WTC11 (cell line): ENCODE measurements around the gene HDGF. TPM values are rescaled to one million over a fixed set of nuclear protein-coding genes. Genes with fewer than 3 reads are reported as not detected.
A peak's percentile ranks its signal among the peaks of the same experiment; 100 is the strongest.

Source experiments
- ATAC-seq: fragments of 200-7000 bp; cut with Tn5 transposase; 2 replicates; pipeline ENCODE4 v1.10.0; 2021; ENCODE audit warnings: mild to moderate bottlenecking, moderate library complexity
- CTCF ChIA-PET: fragments of 300-600 bp; sonication (Branson Sonifier 250); formaldehyde crosslinking; loops from one replicate; lab custom pipeline; 2021; ENCODE audit warnings: antibody characterized with exemption; lab: Charles Lee
- POLR2A ChIA-PET: fragments of 350-600 bp; sonication (Branson Sonifier 250); formaldehyde crosslinking; loops from one replicate; lab custom pipeline; 2021; ENCODE audit warnings: antibody characterized with exemption; lab: Charles Lee
- DNase-seq: peaks from one replicate; pipeline ENCODE4 v3.0.0; 2021; ENCODE audit warnings: low spot score
- H3K27ac Mint-ChIP-seq: 2 replicates; pipeline ENCODE4 v1.8.0; 2021; ENCODE audit warnings: mixed read lengths
- H3K27me3 Mint-ChIP-seq: 2 replicates; pipeline ENCODE4 v1.8.0; 2021; ENCODE audit warnings: low read depth, mild to moderate bottlenecking, moderate library complexity, mixed read lengths
- H3K36me3 Mint-ChIP-seq: 2 replicates; pipeline ENCODE4 v1.8.0; 2021; ENCODE audit warnings: mixed read lengths
- H3K4me1 Mint-ChIP-seq: 2 replicates; pipeline ENCODE4 v1.8.0; 2022; ENCODE audit warnings: mixed read lengths
- H3K4me3 Mint-ChIP-seq: 2 replicates; pipeline ENCODE4 v1.8.0; 2021; ENCODE audit warnings: mild to moderate bottlenecking, moderate library complexity, mixed read lengths
- H3K9me3 Mint-ChIP-seq: 2 replicates; pipeline ENCODE4 v1.8.0; 2021; ENCODE audit warnings: mixed read lengths
- ATF6 ChIP-seq: sonication (generic); formaldehyde crosslinking; IDR thresholded peaks from 2 replicates; pipeline ENCODE4 v1.8.1; 2023; ENCODE audit warnings: mild to moderate bottlenecking, missing genetic modification reagents
- CREM ChIP-seq: sonication (generic); formaldehyde crosslinking; IDR thresholded peaks from 2 replicates; pipeline ENCODE4 v1.8.1; 2022; ENCODE audit warnings: mild to moderate bottlenecking, missing genetic modification reagents, moderate library complexity
- CTCF ChIP-seq: fragments of 200-600 bp; IDR thresholded peaks from 2 replicates; pipeline ENCODE4 v1.8.0; 2022; ENCODE audit warnings: antibody characterized with exemption
- E2F1 ChIP-seq: sonication (generic); formaldehyde crosslinking; IDR thresholded peaks from 2 replicates; pipeline ENCODE4 v1.8.0; 2022; ENCODE audit warnings: mild to moderate bottlenecking, missing genetic modification reagents
- GRHL2 ChIP-seq: fragments of 250-450 bp; sonication (Bioruptor Pico); IDR thresholded peaks from 2 replicates; pipeline ENCODE4 v1.8.0; 2022; ENCODE audit warnings: mild to moderate bottlenecking, moderate library complexity; ENCODE audit not compliant: insufficient replicate concordance, severe bottlenecking
- NFATC4 ChIP-seq: fragments of 250-450 bp; sonication (Bioruptor Pico); IDR thresholded peaks from 2 replicates; pipeline ENCODE4 v1.9.0; 2021; ENCODE audit warnings: mild to moderate bottlenecking
- NR1H2 ChIP-seq: sonication (generic); formaldehyde crosslinking; IDR thresholded peaks from 2 replicates; pipeline ENCODE4 v1.9.0; 2021; ENCODE audit warnings: mild to moderate bottlenecking, moderate library complexity, missing genetic modification reagents
- PRRX2 ChIP-seq: fragments of 250-450 bp; sonication (Bioruptor Pico); IDR thresholded peaks from 2 replicates; pipeline ENCODE4 v1.8.0; 2021; ENCODE audit warnings: mild to moderate bottlenecking
- SMAD3 ChIP-seq: sonication (generic); formaldehyde crosslinking; IDR thresholded peaks from 2 replicates; pipeline ENCODE4 v1.8.0; 2022; ENCODE audit warnings: missing genetic modification reagents, mild to moderate bottlenecking, borderline replicate concordance
- SMAD4 ChIP-seq: sonication (generic); formaldehyde crosslinking; IDR thresholded peaks from 2 replicates; pipeline ENCODE4 v1.8.0; 2022; ENCODE audit warnings: mild to moderate bottlenecking, missing genetic modification reagents
- SOX15 ChIP-seq: fragments of 250-450 bp; sonication (Bioruptor Pico); IDR thresholded peaks from 2 replicates; pipeline ENCODE4 v1.9.0; 2021; ENCODE audit warnings: mild to moderate bottlenecking
- TCF7 ChIP-seq: sonication (generic); formaldehyde crosslinking; IDR thresholded peaks from 2 replicates; pipeline ENCODE4 v1.8.0; 2022; ENCODE audit warnings: mild to moderate bottlenecking, low read depth, missing genetic modification reagents, moderate library complexity
- USF2 ChIP-seq: sonication (generic); formaldehyde crosslinking; IDR thresholded peaks from 2 replicates; pipeline ENCODE4 v1.8.1; 2023; ENCODE audit warnings: mild to moderate bottlenecking, missing genetic modification reagents, moderate library complexity
- ZNF263 ChIP-seq: sonication (generic); formaldehyde crosslinking; IDR thresholded peaks from 2 replicates; pipeline ENCODE4 v1.8.1; 2022; ENCODE audit warnings: low read depth, mild to moderate bottlenecking, moderate library complexity, missing genetic modification reagents
- ZNF423 ChIP-seq: fragments of 250-450 bp; sonication (Bioruptor Pico); IDR thresholded peaks from 2 replicates; pipeline ENCODE4 v2.1.2; 2022; ENCODE audit warnings: mild to moderate bottlenecking, moderate library complexity
- total RNA-seq: library from RNA; stranded (reverse); gene quantifications from 3 replicates; pipeline ENCODE4 v1.2.3, GENCODE V29; 2021
- TF ChIP-seq, protein P1 (sequence below): fragments of 250-450 bp; sonication (Bioruptor Pico); IDR thresholded peaks from 2 replicates; pipeline ENCODE4 v1.9.0; 2021; ENCODE audit warnings: mild to moderate bottlenecking
- TF ChIP-seq, protein P2 (sequence below): fragments of 250-450 bp; sonication (Bioruptor Pico); conservative IDR thresholded peaks from 2 replicates; pipeline ENCODE4 v1.9.0; 2021; ENCODE audit warnings: mild to moderate bottlenecking
- TF ChIP-seq, protein P3 (sequence below): sonication (generic); formaldehyde crosslinking; conservative IDR thresholded peaks from 2 replicates; pipeline ENCODE4 v1.8.1; 2023; ENCODE audit warnings: mild to moderate bottlenecking, low read depth, missing genetic modification reagents, moderate library complexity

HDGF gene
- total RNA-seq, 1 experiment from 2014 or later, result 339 TPM

- ATAC-seq, result no peak
- Mint-ChIP-seq H3K9me3 (no peaks in the 10 kb centered on the region), H3K27ac (no peak overlapping the region), H3K4me1 (peaks cover 41% of the 10 kb centered on the region), H3K36me3 (peaks cover 25% of the 10 kb centered on the region), H3K4me3 (peak overlapping the region; percentile 84), H3K27me3 (peaks cover 23% of the 10 kb centered on the region)
- ChIA-PET CTCF (interaction anchor here (1.0 to 25.2 kb wide), 6 partner anchors 16 to 157 kb away, joined by 3 to 1553 read pairs (median 36); partner anchors contain the start of genes NES and NTRK1), POLR2A (interaction anchor here (0.9 to 1.0 kb wide), 2 partner anchors 12 to 25 kb away, joined by 3 to 4 read pairs; partner anchors contain the start of gene ISG20L2)
- no peak for DNase-seq
- no peak for TF ChIP-seq PRRX2 (CRISPR knock-in tag)
- TF ChIP-seq USF2 (CRISPR knock-in tag), result peak; percentile 74
Observed at GRCh38 chr1:156703741-156704140, 47.7 kb downstream of the HDGF start.

DNA sequence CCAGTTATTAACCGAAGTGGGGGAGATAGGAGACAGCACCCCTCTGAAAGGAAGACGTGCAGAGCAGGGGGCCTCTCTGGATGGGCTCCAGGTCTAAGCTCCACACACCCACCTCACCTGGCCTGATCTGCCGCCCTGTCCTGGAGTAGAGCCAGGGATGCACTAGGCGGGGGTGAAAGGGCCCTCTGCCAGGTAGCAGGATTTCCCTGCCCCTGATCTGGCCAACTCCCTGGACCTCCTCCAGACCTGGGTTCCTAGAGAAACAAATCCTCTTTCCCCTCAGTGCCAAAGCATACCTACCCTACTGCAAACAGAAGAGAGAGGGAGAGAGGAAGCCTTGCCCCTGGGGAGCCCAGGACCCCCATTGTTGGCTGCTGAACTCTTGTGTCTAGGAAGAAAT is 48.1 kb downstream of the HDGF start:
- peaks cover 37% of the 10 kb centered on the region for H3K4me1 Mint-ChIP-seq
- no peak for ATAC-seq

GRCh38 chr1:156700736-156701531 is 50.5 kb downstream of the HDGF start:
- H3K27me3 Mint-ChIP-seq, result peaks cover 23% of the 10 kb centered on the region
- no peak overlapping the region for H3K4me3 Mint-ChIP-seq
- H3K9me3 Mint-ChIP-seq, result no peaks in the 10 kb centered on the region
- DNase-seq (no peak), ATAC-seq (no peak)
- ChIA-PET CTCF (interaction anchor here (1.6 to 25.2 kb wide), 3 partner anchors 10 to 26 kb away, joined by 7 to 1553 read pairs (median 17); no protein-coding TSS in a partner anchor), POLR2A (interaction anchor here (0.8 to 1.4 kb wide), 2 partner anchors 11 to 51 kb away, joined by 5 to 6 read pairs; no protein-coding TSS in a partner anchor)
- H3K27ac Mint-ChIP-seq, result peak overlapping the region; percentile 44; the same call in 1 of the 2 replicates
- peaks cover 38% of the 10 kb centered on the region for H3K36me3 Mint-ChIP-seq
- TF ChIP-seq ATF6 (CRISPR knock-in tag), result no peak
- no peak for TF ChIP-seq SOX15 (CRISPR knock-in tag)
- TF ChIP-seq TCF7, result no peak
- TF ChIP-seq, protein P1, sequence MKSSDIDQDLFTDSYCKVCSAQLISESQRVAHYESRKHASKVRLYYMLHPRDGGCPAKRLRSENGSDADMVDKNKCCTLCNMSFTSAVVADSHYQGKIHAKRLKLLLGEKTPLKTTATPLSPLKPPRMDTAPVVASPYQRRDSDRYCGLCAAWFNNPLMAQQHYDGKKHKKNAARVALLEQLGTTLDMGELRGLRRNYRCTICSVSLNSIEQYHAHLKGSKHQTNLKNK (CRISPR knock-in tag), result no peak
- TF ChIP-seq NFATC4 (CRISPR knock-in tag), result no peak
- TF ChIP-seq E2F1 (CRISPR knock-in tag), result no peak
- TF ChIP-seq CTCF, result no peak
- TF ChIP-seq PRRX2 (CRISPR knock-in tag), result no peak
- no peak for TF ChIP-seq SMAD4 (CRISPR knock-in tag)
- TF ChIP-seq, protein P2, sequence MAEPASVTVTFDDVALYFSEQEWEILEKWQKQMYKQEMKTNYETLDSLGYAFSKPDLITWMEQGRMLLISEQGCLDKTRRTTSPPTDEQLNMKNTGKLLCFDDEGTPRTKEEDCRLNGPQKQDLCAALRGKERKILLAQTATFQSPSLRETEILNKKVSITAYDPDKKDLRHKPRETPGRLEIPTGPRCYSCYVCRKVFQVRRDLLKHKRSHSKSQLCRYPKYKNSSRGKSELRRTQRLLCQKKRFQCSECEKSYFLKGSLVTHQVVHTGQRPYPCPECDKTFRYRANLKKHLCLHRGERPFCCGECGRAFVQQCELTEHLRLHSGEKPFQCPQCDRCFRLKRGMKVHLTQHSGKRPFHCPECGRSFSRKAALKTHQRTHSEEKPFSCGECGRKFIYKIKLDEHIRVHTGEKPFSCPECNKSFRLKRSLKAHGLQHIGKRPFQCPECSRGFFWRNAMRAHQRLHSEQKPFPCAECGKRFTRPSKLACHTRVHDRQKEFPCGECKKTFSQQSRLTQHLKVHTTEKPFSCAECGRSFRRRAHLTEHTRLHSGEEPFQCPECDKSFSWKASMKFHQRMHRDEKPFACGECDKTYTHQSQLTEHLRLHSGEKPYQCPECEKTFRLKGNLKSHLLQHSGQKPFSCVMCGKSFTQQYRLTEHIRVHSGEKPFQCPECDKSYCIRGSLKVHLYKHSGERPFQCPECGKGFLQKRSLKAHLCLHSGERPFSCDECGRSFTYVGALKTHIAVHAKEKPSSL (CRISPR knock-in tag), result no peak
- TF ChIP-seq ZNF263 (CRISPR knock-in tag), result no peak
- TF ChIP-seq GRHL2 (CRISPR knock-in tag), result no peak
- TF ChIP-seq, protein P3, sequence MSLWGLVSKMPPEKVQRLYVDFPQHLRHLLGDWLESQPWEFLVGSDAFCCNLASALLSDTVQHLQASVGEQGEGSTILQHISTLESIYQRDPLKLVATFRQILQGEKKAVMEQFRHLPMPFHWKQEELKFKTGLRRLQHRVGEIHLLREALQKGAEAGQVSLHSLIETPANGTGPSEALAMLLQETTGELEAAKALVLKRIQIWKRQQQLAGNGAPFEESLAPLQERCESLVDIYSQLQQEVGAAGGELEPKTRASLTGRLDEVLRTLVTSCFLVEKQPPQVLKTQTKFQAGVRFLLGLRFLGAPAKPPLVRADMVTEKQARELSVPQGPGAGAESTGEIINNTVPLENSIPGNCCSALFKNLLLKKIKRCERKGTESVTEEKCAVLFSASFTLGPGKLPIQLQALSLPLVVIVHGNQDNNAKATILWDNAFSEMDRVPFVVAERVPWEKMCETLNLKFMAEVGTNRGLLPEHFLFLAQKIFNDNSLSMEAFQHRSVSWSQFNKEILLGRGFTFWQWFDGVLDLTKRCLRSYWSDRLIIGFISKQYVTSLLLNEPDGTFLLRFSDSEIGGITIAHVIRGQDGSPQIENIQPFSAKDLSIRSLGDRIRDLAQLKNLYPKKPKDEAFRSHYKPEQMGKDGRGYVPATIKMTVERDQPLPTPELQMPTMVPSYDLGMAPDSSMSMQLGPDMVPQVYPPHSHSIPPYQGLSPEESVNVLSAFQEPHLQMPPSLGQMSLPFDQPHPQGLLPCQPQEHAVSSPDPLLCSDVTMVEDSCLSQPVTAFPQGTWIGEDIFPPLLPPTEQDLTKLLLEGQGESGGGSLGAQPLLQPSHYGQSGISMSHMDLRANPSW (CRISPR knock-in tag), result no peak
- TF ChIP-seq CREM (CRISPR knock-in tag), result no peak
- TF ChIP-seq ZNF423 (CRISPR knock-in tag), result no peak
- TF ChIP-seq NR1H2 (CRISPR knock-in tag), result no peak
- peaks cover 33% of the 10 kb centered on the region for H3K4me1 Mint-ChIP-seq

More for the DNA sequence above, 48.1 kb downstream of the HDGF start:
- POLR2A ChIA-PET, result interaction anchor here (0.9 to 1.0 kb wide), 2 partner anchors 12 to 25 kb away, joined by 3 to 4 read pairs; partner anchors contain the start of gene ISG20L2
- Mint-ChIP-seq H3K9me3 (no peaks in the 10 kb centered on the region), H3K27me3 (peaks cover 23% of the 10 kb centered on the region), H3K27ac (no peak overlapping the region), H3K4me3 (peak overlapping the region; percentile 84), H3K36me3 (peaks cover 29% of the 10 kb centered on the region)
- no peak for TF ChIP-seq SMAD3 (CRISPR knock-in tag)
- CTCF ChIA-PET, result interaction anchor here (1.0 to 25.2 kb wide), 5 partner anchors 15 to 157 kb away, joined by 3 to 1553 read pairs (median 16); partner anchors contain the start of gene NTRK1
- no peak for DNase-seq
